ENCODE data around the gene CTNNA1. TPM values are rescaled to one million over a fixed set of nuclear protein-coding genes. Genes with fewer than 3 reads are reported as not detected.

Gene CTNNA1
- total and polyA plus RNA-seq, 9 of the 15 experiments (the other 6 are each of a cell fraction or from before 2014, with no cell fraction given), result 29.6 to 117 (median 89.1) TPM

- TF ChIP-seq ZNF766 (CRISPR knock-in tag; conservative IDR thresholded peaks at IDR 0.05) (peak; percentile 89), ETS1 (conservative IDR thresholded peaks at IDR 0.05; ENCODE audit: control insufficient read depth, low read depth, low read length) (no peak), SRF (CRISPR knock-in tag; IDR thresholded peaks at IDR 0.05) (no peak), NCOA1 (IDR thresholded peaks at IDR 0.05; ENCODE audit: low read depth) (no peak), KLF1 (tag; IDR thresholded peaks at IDR 0.05) (no peak), ETV6 (IDR thresholded peaks at IDR 0.05; ENCODE audit: borderline replicate concordance in 1 of 2, low read depth in 2 of 2, low read length in 1 of 2) (no peak), ETV6 (CRISPR knock-in tag; IDR thresholded peaks at IDR 0.05; ENCODE audit: borderline replicate concordance) (no peak), ZNF79 (CRISPR knock-in tag; IDR thresholded peaks at IDR 0.05; ENCODE audit: low read depth) (no peak), CBX8 (IDR thresholded peaks at IDR 0.05; ENCODE audit: borderline replicate concordance, extremely low read depth, low read depth, low read length, poor library complexity, severe bottlenecking) (no peak), MAFK (IDR thresholded peaks at IDR 0.05; ENCODE audit: low read length) (no peak), RFX5 (IDR thresholded peaks at IDR 0.05; ENCODE audit: low read depth, low read length) (no peak), GTF2E2 (tag; IDR thresholded peaks at IDR 0.05) (no peak), HDAC2 (IDR thresholded peaks at IDR 0.05) (no peak), LCOR (CRISPR knock-in tag; IDR thresholded peaks at IDR 0.05) (no peak), GATAD2A (IDR thresholded peaks at IDR 0.05) (no peak), ZNF395 (CRISPR knock-in tag; IDR thresholded peaks at IDR 0.05) (no peak; the same call in 1 of the 2 replicates), NR2C2 (CRISPR knock-in tag; IDR thresholded peaks at IDR 0.05) (no peak), NR2C2 (tag; IDR thresholded peaks at IDR 0.05) (peak; percentile 75; the same call in 1 of the 2 replicates), CEBPB (tag; IDR thresholded peaks at IDR 0.05) (no peak), ILF3 (IDR thresholded peaks at IDR 0.05; ENCODE audit: borderline replicate concordance) (no peak), OTX1 (CRISPR knock-in tag; IDR thresholded peaks at IDR 0.05) (peak; percentile 95), ERF (CRISPR knock-in tag; IDR thresholded peaks at IDR 0.05) (no peak), MBD2 (IDR thresholded peaks at IDR 0.05; ENCODE audit: borderline replicate concordance, low read depth) (no peak)
- TF ChIP-seq, protein P1, sequence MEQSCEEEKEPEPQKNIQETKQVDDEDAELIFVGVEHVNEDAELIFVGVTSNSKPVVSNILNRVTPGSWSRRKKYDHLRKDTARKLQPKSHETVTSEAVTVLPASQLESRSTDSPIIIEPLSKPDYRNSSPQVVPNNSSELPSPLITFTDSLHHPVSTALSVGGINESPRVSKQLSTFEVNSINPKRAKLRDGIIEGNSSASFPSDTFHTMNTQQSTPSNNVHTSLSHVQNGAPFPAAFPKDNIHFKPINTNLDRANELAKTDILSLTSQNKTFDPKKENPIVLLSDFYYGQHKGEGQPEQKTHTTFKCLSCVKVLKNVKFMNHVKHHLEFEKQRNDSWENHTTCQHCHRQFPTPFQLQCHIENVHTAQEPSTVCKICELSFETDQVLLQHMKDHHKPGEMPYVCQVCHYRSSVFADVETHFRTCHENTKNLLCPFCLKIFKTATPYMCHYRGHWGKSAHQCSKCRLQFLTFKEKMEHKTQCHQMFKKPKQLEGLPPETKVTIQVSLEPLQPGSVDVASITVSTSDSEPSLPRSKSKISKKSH (CRISPR knock-in tag; IDR thresholded peaks at IDR 0.05), result no peak
- TF ChIP-seq, protein P2, sequence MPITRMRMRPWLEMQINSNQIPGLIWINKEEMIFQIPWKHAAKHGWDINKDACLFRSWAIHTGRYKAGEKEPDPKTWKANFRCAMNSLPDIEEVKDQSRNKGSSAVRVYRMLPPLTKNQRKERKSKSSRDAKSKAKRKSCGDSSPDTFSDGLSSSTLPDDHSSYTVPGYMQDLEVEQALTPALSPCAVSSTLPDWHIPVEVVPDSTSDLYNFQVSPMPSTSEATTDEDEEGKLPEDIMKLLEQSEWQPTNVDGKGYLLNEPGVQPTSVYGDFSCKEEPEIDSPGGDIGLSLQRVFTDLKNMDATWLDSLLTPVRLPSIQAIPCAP (CRISPR knock-in tag; IDR thresholded peaks at IDR 0.05; ENCODE audit: borderline replicate concordance), result no peak
Observed at GRCh38 chr5:138974227-138975063, 221.2 kb downstream of the CTNNA1 start (continued).

Measured in K562 (cell line).